ENCODE results near the gene RFC1.

- TF ChIP-seq EZH2 (IDR thresholded peaks at IDR 0.05; ENCODE audit: borderline replicate concordance, insufficient read depth, low read length, poor library complexity, severe bottlenecking) (no peak), REST (IDR thresholded peaks at IDR 0.05; ENCODE audit: borderline replicate concordance) (no peak), CTCF (IDR thresholded peaks at IDR 0.05; ENCODE audit: poor library complexity, severe bottlenecking) (no peak), POLR2AphosphoS5 (IDR thresholded peaks at IDR 0.05) (no peak)
These were observed 16.8 kb downstream of the RFC1 start for GRCh38 chr4:39349326-39349725.

Measured in neural cell (in vitro differentiated cells).